KMS-11 (cell line): ENCODE data around the gene SPP2.

ENCODE experiments used
- H2AFZ ChIP-seq: fragments of 200-600 bp; sonication (generic); 2 replicates; pipeline ENCODE4 v1.6.1; 2016; ENCODE audit warnings: antibody characterized with exemption, mixed run types, low read depth
- H3K27ac ChIP-seq: fragments of 200-600 bp; sonication (generic); 2 replicates; pipeline ENCODE4 v1.6.1; 2016; ENCODE audit warnings: mild to moderate bottlenecking, mixed run types
- H3K27me3 ChIP-seq: fragments of 200-600 bp; sonication (generic); 2 replicates; pipeline ENCODE4 v1.6.1; 2017; ENCODE audit warnings: mild to moderate bottlenecking, low read depth, mixed run types, moderate library complexity; ENCODE audit not compliant: insufficient read depth
- H3K36me3 ChIP-seq: fragments of 200-600 bp; sonication (generic); 2 replicates; pipeline ENCODE4 v1.6.1; 2017; ENCODE audit warnings: mild to moderate bottlenecking, mixed run types; ENCODE audit not compliant: insufficient read depth
- H3K4me1 ChIP-seq: fragments of 200-600 bp; sonication (generic); 2 replicates; pipeline ENCODE4 v1.6.1; 2016; ENCODE audit warnings: mild to moderate bottlenecking, low read depth, mixed run types; ENCODE audit not compliant: poor library complexity, severe bottlenecking
- H3K4me2 ChIP-seq: fragments of 200-600 bp; sonication (generic); 2 replicates; pipeline ENCODE4 v1.7.0; 2016; ENCODE audit warnings: mild to moderate bottlenecking, mixed run types
- H3K4me3 ChIP-seq: fragments of 200-600 bp; sonication (generic); IDR thresholded peaks from 2 replicates; pipeline ENCODE4 v1.6.1; 2017; ENCODE audit warnings: low read depth, low read length, mixed read lengths; ENCODE audit not compliant: insufficient read depth
- H3K79me2 ChIP-seq: fragments of 200-600 bp; sonication (generic); 2 replicates; pipeline ENCODE4 v1.6.1; 2016; ENCODE audit warnings: low read depth, mixed run types; ENCODE audit not compliant: insufficient read depth
- H3K9ac ChIP-seq: fragments of 200-600 bp; sonication (generic); 2 replicates; pipeline ENCODE4 v1.6.1; 2016; ENCODE audit warnings: mild to moderate bottlenecking, mixed run types
- H4K20me1 ChIP-seq: fragments of 200-600 bp; sonication (generic); 2 replicates; pipeline ENCODE4 v1.6.1; 2016; ENCODE audit warnings: mild to moderate bottlenecking, mixed run types; ENCODE audit not compliant: insufficient read depth
- CTCF ChIP-seq: fragments of 200-600 bp; sonication (generic); conservative IDR thresholded peaks from 2 replicates; pipeline ENCODE4 v1.6.1; 2017; ENCODE audit warnings: low read depth, mild to moderate bottlenecking, antibody characterized with exemption, low read length, moderate library complexity, mixed read lengths

Gene SPP2

GRCh38 chr2:234078129-234078528 is 27.6 kb downstream of the SPP2 start:
- H2AFZ ChIP-seq: no peak overlapping the region
- H3K36me3 ChIP-seq: no peaks in the 10 kb centered on the region
- H3K4me3 ChIP-seq: no peak overlapping the region
- no peak for TF ChIP-seq CTCF
- H3K9ac ChIP-seq: no peak overlapping the region
- H3K4me2 ChIP-seq: no peak overlapping the region
- H3K4me1 ChIP-seq: no peaks in the 10 kb centered on the region
- no peaks in the 10 kb centered on the region for H3K79me2 ChIP-seq
- no peaks in the 10 kb centered on the region for H3K27me3 ChIP-seq
- H4K20me1 ChIP-seq: no peaks in the 10 kb centered on the region
- no peak overlapping the region for H3K27ac ChIP-seq

GRCh38 chr2:234081970-234082822 is 31.7 kb downstream of the SPP2 start:
- no peak overlapping the region for H3K4me2 ChIP-seq
- no peaks in the 10 kb centered on the region for H3K4me1 ChIP-seq

GRCh38 chr2:234083572-234084348 is 33.3 kb downstream of the SPP2 start:
- Histone ChIP-seq H3K79me2 (no peaks in the 10 kb centered on the region), H3K4me1 (no peaks in the 10 kb centered on the region), H2AFZ (no peak overlapping the region), H4K20me1 (no peaks in the 10 kb centered on the region), H3K4me2 (no peak overlapping the region), H3K36me3 (no peaks in the 10 kb centered on the region), H3K9ac (no peak overlapping the region), H3K27ac (no peak overlapping the region), H3K4me3 (no peak overlapping the region), H3K27me3 (no peaks in the 10 kb centered on the region)
- TF ChIP-seq CTCF: no peak

More at GRCh38 chr2:234081970-234082822, 31.7 kb downstream of the SPP2 start:
- no peak overlapping the region for H2AFZ ChIP-seq
- no peaks in the 10 kb centered on the region for H4K20me1 ChIP-seq
- no peak overlapping the region for H3K9ac ChIP-seq
- H3K79me2 ChIP-seq: no peaks in the 10 kb centered on the region
- H3K4me3 ChIP-seq: no peak overlapping the region
- H3K36me3 ChIP-seq: no peaks in the 10 kb centered on the region
- no peak overlapping the region for H3K27ac ChIP-seq
- TF ChIP-seq CTCF: no peak
- H3K27me3 ChIP-seq: no peaks in the 10 kb centered on the region

GRCh38 chr2:234091432-234091879 is 41.0 kb downstream of the SPP2 start:
- H2AFZ ChIP-seq: no peak overlapping the region
- H3K27ac ChIP-seq: no peak overlapping the region
- no peaks in the 10 kb centered on the region for H3K4me1 ChIP-seq
- no peak overlapping the region for H3K4me3 ChIP-seq
- H4K20me1 ChIP-seq: no peaks in the 10 kb centered on the region
- no peak overlapping the region for H3K4me2 ChIP-seq
- H3K27me3 ChIP-seq: no peaks in the 10 kb centered on the region
- TF ChIP-seq CTCF: no peak
- H3K9ac ChIP-seq: no peak overlapping the region
- H3K36me3 ChIP-seq: no peaks in the 10 kb centered on the region
- H3K79me2 ChIP-seq: no peaks in the 10 kb centered on the region
